ENCODE data around the gene NCAPD3. TPM values are rescaled to one million over a fixed set of nuclear protein-coding genes. Genes with fewer than 3 reads are reported as not detected.

Gene NCAPD3
- total and polyA plus RNA-seq, 2 experiments from 2014 or later, result 13.3 to 16.3 TPM

DNA sequence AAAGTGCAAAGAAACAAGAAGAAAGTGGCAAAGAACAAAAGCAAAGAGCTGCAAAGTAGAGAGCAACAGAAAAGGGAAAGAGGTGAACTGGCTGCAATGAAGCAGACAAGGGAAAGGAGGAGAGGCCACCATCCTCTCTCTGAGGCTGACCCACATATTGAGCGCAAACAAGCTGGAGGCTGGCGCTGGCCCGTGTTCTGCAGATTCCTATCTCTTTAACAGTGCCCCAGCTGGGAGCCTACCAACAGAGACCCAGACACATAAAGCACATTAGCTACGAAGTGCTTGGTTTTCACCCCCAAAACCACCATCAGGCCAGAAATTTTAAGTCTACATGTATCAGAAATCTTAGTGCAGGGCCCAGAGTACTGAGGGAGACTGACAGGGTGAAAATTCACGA, 17.6 kb downstream of the NCAPD3 start:
- DNase-seq, result no peak
- in situ Hi-C loops (cut with MboI), result no loop called here
- H4K20me1 ChIP-seq (ENCODE audit: insufficient read depth), result no peaks in the 10 kb centered on the region
- TF ChIP-seq EZH2 (IDR thresholded peaks at IDR 0.05; ENCODE audit: insufficient read depth, poor library complexity, severe bottlenecking) (no peak), EZH2phosphoT487 (IDR thresholded peaks at IDR 0.05; ENCODE audit: insufficient read depth, low read depth) (no peak)
- no peak overlapping the region for H2AFZ ChIP-seq
- no peaks in the 10 kb centered on the region for H3K9me3 ChIP-seq (ENCODE audit: low read depth)
- H3K36me3 ChIP-seq (ENCODE audit: low read depth), result peaks cover 20% of the 10 kb centered on the region
- no peaks in the 10 kb centered on the region for H3K9me2 ChIP-seq (ENCODE audit: insufficient read depth)
- H3K79me2 ChIP-seq (ENCODE audit: insufficient read depth), result peaks cover under 1% of the 10 kb centered on the region; the same call in 1 of the 2 replicates
- H3K4me2 ChIP-seq (ENCODE audit: unreplicated experiment), result no peak overlapping the region
- no peak overlapping the region for H3K9ac ChIP-seq
- H3K4me1 ChIP-seq (ENCODE audit: insufficient read depth), result no peaks in the 10 kb centered on the region
- H3F3A ChIP-seq (ENCODE audit: insufficient read depth), result no peaks in the 10 kb centered on the region
- 94 to 96% methylated on average over 5 of the region's 5 CpGs for WGBS, 2 experiments (ENCODE audit: low coverage in 1 of 2, low lambda C conversion rate in 2 of 2, missing lambda C conversion rate in 2 of 2)
- H3K27me3 ChIP-seq (replicated peaks; ENCODE audit: insufficient read depth), result no peaks in the 10 kb centered on the region
- no peak overlapping the region for H3K4me3 ChIP-seq
- no peak overlapping the region for H3K27ac ChIP-seq

DNA sequence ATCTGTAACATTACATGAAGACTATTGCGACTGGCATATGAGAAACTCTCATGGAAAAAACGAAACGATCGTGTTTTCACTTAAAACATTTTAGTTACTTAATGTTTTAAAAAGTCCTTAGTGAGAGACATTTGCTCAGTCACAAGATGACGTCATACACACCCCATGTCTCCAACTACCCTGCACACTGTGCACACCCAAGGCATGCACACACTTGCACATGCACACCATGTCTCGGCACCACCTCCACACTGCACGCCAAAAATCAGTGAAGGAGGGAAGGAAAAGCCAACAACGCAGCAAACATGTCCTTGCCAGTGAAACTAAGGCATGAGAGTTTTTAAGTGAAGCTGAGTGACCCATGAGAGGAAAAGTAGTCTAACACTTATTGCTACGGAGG, 18.0 kb downstream of the NCAPD3 start:
- TF ChIP-seq EZH2phosphoT487 (IDR thresholded peaks at IDR 0.05; ENCODE audit: insufficient read depth, low read depth) (no peak), EZH2 (IDR thresholded peaks at IDR 0.05; ENCODE audit: insufficient read depth, poor library complexity, severe bottlenecking) (no peak)
- in situ Hi-C loops (cut with MboI), result no loop called here
- Histone ChIP-seq H3K79me2 (ENCODE audit: insufficient read depth) (no peaks in the 10 kb centered on the region), H4K20me1 (ENCODE audit: insufficient read depth) (no peaks in the 10 kb centered on the region), H3K4me1 (ENCODE audit: insufficient read depth) (no peaks in the 10 kb centered on the region), H3K9me2 (ENCODE audit: insufficient read depth) (no peaks in the 10 kb centered on the region), H3K9me3 (ENCODE audit: low read depth) (no peaks in the 10 kb centered on the region), H3F3A (ENCODE audit: insufficient read depth) (no peaks in the 10 kb centered on the region), H3K27me3 (replicated peaks; ENCODE audit: insufficient read depth) (no peaks in the 10 kb centered on the region), H3K9ac (no peak overlapping the region), H3K4me2 (ENCODE audit: unreplicated experiment) (no peak overlapping the region), H3K27ac (no peak overlapping the region), H3K36me3 (ENCODE audit: low read depth) (peaks cover 20% of the 10 kb centered on the region), H3K4me3 (no peak overlapping the region), H2AFZ (no peak overlapping the region)
- WGBS, 2 experiments (ENCODE audit: low coverage in 1 of 2, low lambda C conversion rate in 2 of 2, missing lambda C conversion rate in 2 of 2), result 91 to 92% methylated on average over 9 of the region's 9 CpGs
- no peak for DNase-seq

DNA sequence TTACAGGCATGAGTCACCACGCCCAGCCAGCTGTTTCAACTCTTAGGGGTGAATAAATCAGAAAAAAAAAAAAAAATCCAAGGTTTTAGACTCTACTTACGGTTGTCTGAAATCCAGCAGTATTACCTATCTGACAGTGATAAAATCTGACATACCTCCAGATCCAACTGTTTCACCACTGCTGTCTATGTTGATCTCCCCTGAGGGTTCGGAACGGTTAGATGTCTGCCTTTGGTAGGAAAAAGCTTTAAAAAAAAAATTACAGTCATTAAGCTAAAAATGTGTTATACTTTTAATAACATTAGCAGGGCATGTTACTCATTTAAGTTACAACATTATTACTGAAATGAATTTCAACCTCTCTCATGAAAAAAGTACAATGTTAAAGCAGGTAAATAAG, 21.1 kb downstream of the NCAPD3 start:
- no peaks in the 10 kb centered on the region for H3K9me2 ChIP-seq (ENCODE audit: insufficient read depth)
- in situ Hi-C loops (cut with MboI), result no loop called here
- no peaks in the 10 kb centered on the region for H3K4me1 ChIP-seq (ENCODE audit: insufficient read depth)
- DNase-seq, result no peak
- H3K4me2 ChIP-seq (ENCODE audit: unreplicated experiment), result no peak overlapping the region
- H3K27me3 ChIP-seq (replicated peaks; ENCODE audit: insufficient read depth), result no peaks in the 10 kb centered on the region
- no peak overlapping the region for H3K27ac ChIP-seq
- H3K9me3 ChIP-seq (ENCODE audit: low read depth), result no peaks in the 10 kb centered on the region
- no peaks in the 10 kb centered on the region for H3F3A ChIP-seq (ENCODE audit: insufficient read depth)
- no peaks in the 10 kb centered on the region for H4K20me1 ChIP-seq (ENCODE audit: insufficient read depth)
- H3K9ac ChIP-seq, result no peak overlapping the region
- H3K4me3 ChIP-seq, result no peak overlapping the region
- H2AFZ ChIP-seq, result no peak overlapping the region
- TF ChIP-seq EZH2phosphoT487 (IDR thresholded peaks at IDR 0.05; ENCODE audit: insufficient read depth, low read depth) (no peak), EZH2 (IDR thresholded peaks at IDR 0.05; ENCODE audit: insufficient read depth, poor library complexity, severe bottlenecking) (no peak)
- H3K79me2 ChIP-seq (ENCODE audit: insufficient read depth), result no peaks in the 10 kb centered on the region
- H3K36me3 ChIP-seq (ENCODE audit: low read depth), result peaks cover 18% of the 10 kb centered on the region
- 97 to 98% methylated on average over 4 of the region's 4 CpGs for WGBS, 2 experiments (ENCODE audit: low coverage in 1 of 2, low lambda C conversion rate in 2 of 2, missing lambda C conversion rate in 2 of 2)

DNA sequence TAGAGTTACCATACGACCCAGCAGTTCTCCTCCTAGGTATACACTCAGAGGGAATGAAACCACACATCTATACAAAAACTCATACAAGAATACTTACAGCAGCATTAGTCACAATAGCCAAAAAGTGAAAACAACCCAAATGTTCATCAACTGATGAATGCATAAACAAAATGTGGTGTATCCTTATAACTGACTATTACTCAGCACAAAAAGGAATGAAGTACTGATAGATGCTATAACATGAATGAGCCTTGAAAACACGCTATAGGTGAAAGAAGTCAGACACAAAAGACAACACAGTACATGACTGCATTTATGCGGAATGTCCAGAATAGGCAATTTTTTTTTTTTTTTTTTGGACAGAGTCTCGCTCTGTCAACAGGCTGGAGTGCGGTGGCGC, 23.1 kb downstream of the NCAPD3 start:
- Histone ChIP-seq H3K36me3 (ENCODE audit: low read depth) (peaks cover 23% of the 10 kb centered on the region), H3K4me2 (ENCODE audit: unreplicated experiment) (no peak overlapping the region), H3K9ac (no peak overlapping the region), H2AFZ (no peak overlapping the region), H3K27ac (no peak overlapping the region), H3K4me1 (ENCODE audit: insufficient read depth) (no peaks in the 10 kb centered on the region), H4K20me1 (ENCODE audit: insufficient read depth) (no peaks in the 10 kb centered on the region), H3K27me3 (replicated peaks; ENCODE audit: insufficient read depth) (no peaks in the 10 kb centered on the region), H3K9me2 (ENCODE audit: insufficient read depth) (no peaks in the 10 kb centered on the region), H3F3A (ENCODE audit: insufficient read depth) (no peaks in the 10 kb centered on the region), H3K79me2 (ENCODE audit: insufficient read depth) (no peaks in the 10 kb centered on the region), H3K9me3 (ENCODE audit: low read depth) (no peaks in the 10 kb centered on the region), H3K4me3 (no peak overlapping the region)
- DNase-seq, result no peak
- WGBS, 2 experiments (ENCODE audit: low coverage in 1 of 2, low lambda C conversion rate in 2 of 2, missing lambda C conversion rate in 2 of 2), result 90 to 92% methylated on average over 6 of the region's 6 CpGs
- in situ Hi-C loops (cut with MboI), result no loop called here
- no peak for TF ChIP-seq EZH2 (IDR thresholded peaks at IDR 0.05; ENCODE audit: insufficient read depth, poor library complexity, severe bottlenecking)
- no peak for TF ChIP-seq EZH2phosphoT487 (IDR thresholded peaks at IDR 0.05; ENCODE audit: insufficient read depth, low read depth)

DNA sequence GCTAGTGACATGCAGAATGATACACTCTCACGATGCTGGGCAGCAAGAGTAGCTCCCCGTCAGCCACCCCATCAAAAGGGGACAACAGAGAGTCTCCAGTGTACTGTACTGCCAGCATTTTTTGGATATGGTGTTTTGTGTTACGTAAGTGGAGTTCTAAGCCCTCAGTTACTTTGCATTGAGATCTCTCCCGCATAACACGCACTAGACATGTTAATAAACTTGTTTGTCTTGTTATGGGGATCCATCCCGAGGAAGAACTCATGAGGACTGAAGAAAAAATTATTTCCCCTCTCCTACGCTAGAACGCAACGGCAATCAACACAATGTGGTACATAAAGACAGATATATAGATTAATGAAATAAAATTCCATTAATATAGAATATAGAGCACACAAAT, 24.2 kb downstream of the NCAPD3 start:
- in situ Hi-C loops (cut with MboI), result no loop called here
- 97 to 99% methylated on average over 9 of the region's 9 CpGs for WGBS, 2 experiments (ENCODE audit: low coverage in 1 of 2, low lambda C conversion rate in 2 of 2, missing lambda C conversion rate in 2 of 2)
- H3K9ac ChIP-seq, result no peak overlapping the region

More for the DNA sequence above, 24.2 kb downstream of the NCAPD3 start:
- H3K79me2 ChIP-seq (ENCODE audit: insufficient read depth), result no peaks in the 10 kb centered on the region
- H3F3A ChIP-seq (ENCODE audit: insufficient read depth), result no peaks in the 10 kb centered on the region
- H3K4me2 ChIP-seq (ENCODE audit: unreplicated experiment), result no peak overlapping the region
- no peak overlapping the region for H3K27ac ChIP-seq
- no peaks in the 10 kb centered on the region for H3K27me3 ChIP-seq (replicated peaks; ENCODE audit: insufficient read depth)
- H3K9me2 ChIP-seq (ENCODE audit: insufficient read depth), result no peaks in the 10 kb centered on the region
- H3K4me1 ChIP-seq (ENCODE audit: insufficient read depth), result no peaks in the 10 kb centered on the region
- no peak for DNase-seq
- H2AFZ ChIP-seq, result no peak overlapping the region
- no peak for TF ChIP-seq EZH2 (IDR thresholded peaks at IDR 0.05; ENCODE audit: insufficient read depth, poor library complexity, severe bottlenecking)
- TF ChIP-seq EZH2phosphoT487 (IDR thresholded peaks at IDR 0.05; ENCODE audit: insufficient read depth, low read depth), result no peak
- no peak overlapping the region for H3K4me3 ChIP-seq
- peaks cover 26% of the 10 kb centered on the region for H3K36me3 ChIP-seq (ENCODE audit: low read depth)
- H4K20me1 ChIP-seq (ENCODE audit: insufficient read depth), result no peaks in the 10 kb centered on the region
- H3K9me3 ChIP-seq (ENCODE audit: low read depth), result no peaks in the 10 kb centered on the region

All from GM23248 (cell line).